Ishikawa (cell line): ENCODE measurements around the gene TM4SF20.

Source experiments
- CEBPB ChIP-seq: IDR thresholded peaks from 2 replicates; pipeline ENCODE4 v1.6.1; 2012
- CREB1 ChIP-seq: IDR thresholded peaks from 2 replicates; pipeline ENCODE4 v1.6.1; 2012; ENCODE audit warnings: low read depth
- EGR1 ChIP-seq: IDR thresholded peaks from 2 replicates; pipeline ENCODE4 v1.6.1; 2012
- EP300 ChIP-seq: IDR thresholded peaks from 2 replicates; pipeline ENCODE4 v1.6.1; 2012; ENCODE audit warnings: borderline replicate concordance
- FOXM1 ChIP-seq: IDR thresholded peaks from 2 replicates; pipeline ENCODE4 v1.6.1; 2012; ENCODE audit warnings: low read depth, borderline replicate concordance
- NFIC ChIP-seq: IDR thresholded peaks from 2 replicates; pipeline ENCODE4 v1.6.1; 2012
- RAD21 ChIP-seq: IDR thresholded peaks from 2 replicates; pipeline ENCODE4 v1.6.1; 2012; ENCODE audit warnings: low read depth
- TAF1 ChIP-seq: IDR thresholded peaks from 2 replicates; pipeline ENCODE4 v1.6.1; 2012; ENCODE audit warnings: low read depth, mild to moderate bottlenecking
- TCF12 ChIP-seq: IDR thresholded peaks from 2 replicates; pipeline ENCODE4 v1.6.1; 2012; ENCODE audit warnings: low read depth
- YY1 ChIP-seq: IDR thresholded peaks from 2 replicates; pipeline ENCODE4 v1.6.1; 2012; ENCODE audit warnings: low read depth
- ZBTB7A ChIP-seq: IDR thresholded peaks from 2 replicates; pipeline ENCODE4 v1.6.1; 2012; ENCODE audit warnings: low read depth

GRCh38 chr2:227390468-227391256 lies 11.6 kb upstream of the TM4SF20 start:
- TF ChIP-seq EP300 = no peak
- TF ChIP-seq CREB1 = no peak
- no peak for TF ChIP-seq CEBPB
- no peak for TF ChIP-seq FOXM1
- no peak for TF ChIP-seq RAD21
- TF ChIP-seq TCF12 = no peak
- no peak for TF ChIP-seq ZBTB7A
- TF ChIP-seq EGR1 = no peak
- TF ChIP-seq TAF1 = no peak
- no peak for TF ChIP-seq NFIC
- TF ChIP-seq YY1 = no peak
